GM21515 (cell line): ENCODE data around the gene PARP2.
"Not testable (repeated sequence)": the region's sequence is repeated elsewhere in the genome, so short reads cannot be mapped to it uniquely, and the experiment has no call there.

Source experiments
- ATAC-seq: cut with Tn5 transposase; IDR thresholded peaks from one replicate; pipeline ENCODE4 v1.9.1; 2021; ENCODE audit not compliant: unreplicated experiment

PARP2 gene

GRCh38 chr14:20346713-20347112, 3.3 kb downstream of the PARP2 start:
- no peak for ATAC-seq

GRCh38 chr14:20347747-20348146, 4.3 kb downstream of the PARP2 start:
- ATAC-seq: no peak

- ATAC-seq: no peak
Observed at GRCh38 chr14:20350282-20350681, 6.8 kb downstream of the PARP2 start.

GRCh38 chr14:20350860-20351259, 7.4 kb downstream of the PARP2 start:
- no peak for ATAC-seq

GRCh38 chr14:20356422-20356821, 13.0 kb downstream of the PARP2 start:
- no peak for ATAC-seq

GRCh38 chr14:20358474-20358873, 15.0 kb downstream of the PARP2 start:
- not testable (repeated sequence) for ATAC-seq

- ATAC-seq: no peak
Observed at GRCh38 chr14:20365928-20366327, 22.5 kb downstream of the PARP2 start.

GRCh38 chr14:20372796-20373195, 29.4 kb downstream of the PARP2 start:
- ATAC-seq: no peak

GRCh38 chr14:20375471-20375870, 32.0 kb downstream of the PARP2 start:
- no peak for ATAC-seq

GRCh38 chr14:20376071-20376588, 32.7 kb downstream of the PARP2 start:
- no peak for ATAC-seq

- no peak for ATAC-seq
Observed at GRCh38 chr14:20377171-20377570, 33.7 kb downstream of the PARP2 start.

GRCh38 chr14:20379743-20380142, 36.3 kb downstream of the PARP2 start:
- ATAC-seq: no peak

- no peak for ATAC-seq
Observed at GRCh38 chr14:20380681-20381080, 37.2 kb downstream of the PARP2 start.

GRCh38 chr14:20381341-20381740, 37.9 kb downstream of the PARP2 start:
- no peak for ATAC-seq

- no peak for ATAC-seq
Observed at GRCh38 chr14:20382526-20382925, 39.1 kb downstream of the PARP2 start.

GRCh38 chr14:20383032-20383431, 39.6 kb downstream of the PARP2 start:
- ATAC-seq: no peak

GRCh38 chr14:20383636-20384035, 40.2 kb downstream of the PARP2 start:
- no peak for ATAC-seq

- ATAC-seq: no peak
Observed at GRCh38 chr14:20384321-20384720, 40.9 kb downstream of the PARP2 start.

GRCh38 chr14:20384886-20385285, 41.5 kb downstream of the PARP2 start:
- no peak for ATAC-seq

GRCh38 chr14:20386276-20386855, 42.9 kb downstream of the PARP2 start:
- ATAC-seq: no peak

GRCh38 chr14:20387576-20387975, 44.1 kb downstream of the PARP2 start:
- ATAC-seq: no peak

GRCh38 chr14:20388159-20388558, 44.7 kb downstream of the PARP2 start:
- ATAC-seq: no peak

- no peak for ATAC-seq
Observed at GRCh38 chr14:20391505-20391904, 48.1 kb downstream of the PARP2 start.
